VCaP (cell line): ENCODE measurements around the gene HPS5.
"Not testable (repeated sequence)": the region's sequence is repeated elsewhere in the genome, so short reads cannot be mapped to it uniquely, and the experiment has no call there.

ENCODE experiments used
- H3K27ac ChIP-seq: fragments of 450-650 bp; 2 replicates; pipeline ENCODE4 v1.5.1; 2017
- CTCF ChIP-seq: fragments of 450-650 bp; conservative IDR thresholded peaks from 2 replicates; pipeline ENCODE4 v1.5.1; 2017; ENCODE audit warnings: mild to moderate bottlenecking, moderate library complexity

HPS5 gene

DNA sequence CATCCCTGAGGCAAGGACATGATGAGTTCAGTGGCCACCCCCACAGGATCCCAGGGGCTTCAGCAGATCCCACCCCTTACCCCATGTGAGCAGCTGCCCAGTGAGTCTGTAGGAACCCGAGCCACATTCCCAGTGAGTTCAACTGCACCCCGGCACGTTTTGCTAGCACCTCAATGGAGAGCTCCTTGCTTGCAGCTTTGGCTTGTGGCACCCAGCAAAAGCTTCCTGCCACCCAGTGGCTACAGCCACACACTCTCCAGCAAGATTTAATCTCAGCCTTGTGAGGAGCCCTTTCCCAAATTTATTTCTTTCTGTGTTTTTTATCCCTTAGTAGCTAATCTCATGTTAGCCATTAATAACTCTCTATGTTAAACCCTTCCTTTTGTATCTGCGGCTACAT is 51.8 kb downstream of the HPS5 start:
- H3K27ac ChIP-seq, result no peak overlapping the region
- no peak for TF ChIP-seq CTCF

GRCh38 chr11:18269252-18269651 is 52.7 kb downstream of the HPS5 start:
- not testable (repeated sequence) for H3K27ac ChIP-seq

DNA sequence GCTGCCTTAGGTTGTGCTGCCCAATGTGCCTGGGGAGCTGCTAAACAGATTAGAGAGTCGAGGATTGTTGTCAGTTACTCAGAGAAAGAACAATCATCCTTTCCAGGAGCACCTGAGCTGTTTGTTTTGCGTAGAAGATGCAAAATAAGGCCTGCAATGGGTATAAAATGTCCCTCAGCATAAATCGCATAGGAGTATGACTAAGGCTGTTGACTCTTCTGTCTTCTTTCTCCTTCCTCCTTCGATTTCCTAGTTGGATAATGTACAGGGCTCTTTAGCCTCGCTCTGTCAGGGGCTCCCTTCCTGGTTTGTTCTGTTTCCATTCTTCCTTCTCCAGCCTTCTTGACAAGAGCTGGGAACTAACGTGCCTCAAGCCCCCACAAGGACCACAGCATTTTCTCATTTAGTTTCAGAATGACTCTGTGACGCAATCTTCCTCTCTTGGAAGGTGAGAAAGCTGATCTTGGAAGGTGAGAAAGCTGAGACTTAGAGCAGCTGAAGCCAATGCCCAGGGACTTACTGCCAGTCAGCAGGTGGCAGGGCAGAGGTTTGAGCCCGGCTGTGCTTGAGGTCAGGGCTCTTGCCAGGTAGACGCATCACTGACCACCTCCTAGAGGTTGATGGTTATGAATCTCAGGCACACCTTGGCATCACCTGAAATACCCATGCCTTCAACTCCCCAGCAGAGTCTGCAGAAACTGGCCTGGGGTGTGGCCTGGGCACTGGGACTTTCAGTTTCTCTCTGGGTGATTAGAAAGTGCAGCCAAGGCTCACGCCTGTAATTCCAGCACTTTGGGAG is 54.4 kb downstream of the HPS5 start:
- H3K27ac ChIP-seq, result not testable (repeated sequence)

DNA sequence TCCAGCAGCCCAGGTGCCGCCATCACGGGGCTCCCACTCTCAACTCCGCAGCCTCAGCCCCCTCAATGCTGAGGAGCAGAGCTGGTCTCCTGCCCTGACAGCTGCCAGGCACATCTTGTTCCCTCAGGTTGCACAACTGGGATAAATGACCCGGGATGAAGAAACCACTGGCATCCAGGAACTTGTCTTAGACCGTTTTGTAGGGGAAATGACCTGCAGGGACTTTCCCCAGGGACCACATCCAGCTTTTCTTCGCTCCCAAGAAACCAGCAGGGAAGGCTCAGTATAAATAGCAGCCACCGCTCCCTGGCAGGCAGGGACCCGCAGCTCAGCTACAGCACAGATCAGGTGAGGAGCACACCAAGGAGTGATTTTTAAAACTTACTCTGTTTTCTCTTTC is 56.0 kb downstream of the HPS5 start, which contains the start of gene SAA1:
Gene SAA1 (plus strand): TSS at position 316 of the 400 bp plus-strand sequence. CDS start 624 bp downstream, outside the sequence.
- no peak within 1 kb of the TSS for H3K27ac ChIP-seq
- no peak for TF ChIP-seq CTCF

DNA sequence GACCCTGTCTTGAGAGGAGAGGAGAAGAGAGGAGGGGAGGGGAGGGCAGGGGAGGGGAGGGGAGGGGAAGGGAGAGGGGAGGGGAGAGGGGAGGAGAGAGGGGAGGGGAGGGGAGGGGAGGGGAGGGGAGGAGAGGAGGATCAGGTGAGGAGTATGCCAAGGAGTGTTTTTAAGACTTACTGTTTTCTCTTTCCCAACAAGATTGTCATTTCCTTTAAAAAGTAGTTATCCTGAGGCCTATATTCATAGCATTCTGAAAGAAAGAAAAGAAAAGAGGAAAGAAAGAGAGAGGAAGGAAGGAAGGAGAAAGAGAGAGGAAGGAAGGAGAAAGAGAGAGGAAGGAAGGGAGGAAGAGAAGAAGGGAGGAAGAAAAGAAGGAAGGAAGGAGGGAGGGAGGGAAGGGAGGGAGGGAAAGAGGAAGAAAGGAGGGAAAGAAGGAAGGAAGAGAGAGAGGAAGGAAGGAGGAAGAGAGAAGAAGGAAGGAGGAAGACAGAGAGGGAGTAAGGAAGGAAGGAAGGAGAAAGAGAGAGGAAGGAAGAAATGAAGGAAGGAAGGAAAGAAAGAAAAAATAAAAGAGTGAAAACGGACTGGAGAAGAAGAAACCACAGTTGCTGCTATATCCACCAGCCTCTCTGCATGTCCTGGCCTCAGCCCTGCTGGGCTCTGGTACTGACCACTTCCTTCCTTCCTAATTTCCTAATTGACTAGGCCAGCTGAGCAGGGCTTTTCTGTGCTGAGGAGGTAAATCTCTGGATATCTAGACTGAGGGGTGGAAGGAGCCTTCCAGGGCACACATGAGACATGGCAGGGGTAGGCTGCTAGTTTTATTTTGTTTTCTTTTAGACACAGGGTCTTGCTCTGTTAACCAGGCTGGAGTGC is 57.0 kb downstream of the HPS5 start:
- TF ChIP-seq CTCF, result no peak

DNA sequence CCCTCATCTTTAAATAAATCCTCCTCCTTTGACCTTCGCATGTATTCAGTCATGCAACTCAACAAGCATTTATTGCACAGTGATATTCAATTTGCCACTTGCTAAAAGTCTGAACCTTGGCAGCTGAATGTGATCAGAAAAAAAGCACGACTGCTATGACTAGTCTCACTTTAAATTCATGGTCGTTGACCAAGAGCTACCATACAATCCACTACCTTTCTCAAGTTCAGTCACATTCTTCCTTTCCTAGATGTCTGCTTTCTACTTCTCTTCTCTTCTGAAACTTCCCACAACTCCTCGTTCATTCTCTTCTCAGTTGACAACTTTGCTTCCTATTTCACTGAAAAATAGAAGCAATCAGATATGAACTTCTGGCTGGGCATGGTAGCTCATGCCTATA is 57.9 kb downstream of the HPS5 start:
- H3K27ac ChIP-seq, result no peak overlapping the region
- TF ChIP-seq CTCF, result no peak

More for the DNA sequence above, 57.0 kb downstream of the HPS5 start:
- H3K27ac ChIP-seq, result no peak overlapping the region

DNA sequence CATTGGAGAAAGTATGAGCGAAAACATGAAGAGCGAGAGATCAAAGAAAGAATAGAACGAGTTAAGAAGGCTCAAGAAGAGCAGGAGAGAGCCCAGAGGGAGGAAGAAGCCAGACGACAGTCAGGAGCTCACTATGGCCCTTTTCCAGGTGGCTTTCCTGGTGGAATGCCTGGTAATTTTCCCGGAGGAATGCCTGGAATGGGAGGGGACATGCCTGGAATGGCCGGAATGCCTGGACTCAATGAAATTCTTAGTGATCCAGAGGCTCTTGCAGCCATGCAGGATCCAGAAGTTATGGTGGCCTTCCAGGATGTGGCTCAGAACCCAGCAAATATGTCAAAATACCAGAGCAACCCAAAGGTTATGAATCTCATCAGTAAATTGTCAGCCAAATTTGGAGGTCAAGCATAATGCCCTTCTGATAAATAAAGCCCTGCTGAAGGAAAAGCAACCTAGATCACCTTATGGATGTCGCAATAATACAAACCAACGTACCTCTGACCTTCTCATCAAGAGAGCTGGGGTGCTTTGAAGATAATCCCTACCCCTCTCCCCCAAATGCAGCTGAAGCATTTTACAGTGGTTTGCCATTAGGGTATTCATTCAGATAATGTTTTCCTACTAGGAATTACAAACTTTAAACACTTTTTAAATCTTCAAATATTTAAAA is 59.1 kb downstream of the HPS5 start:
- H3K27ac ChIP-seq, result not testable (repeated sequence)

GRCh38 chr11:18261721-18262120 is 60.2 kb downstream of the HPS5 start:
- no peak overlapping the region for H3K27ac ChIP-seq

More at GRCh38 chr11:18261721-18262120, 60.2 kb downstream of the HPS5 start:
- no peak for TF ChIP-seq CTCF
